Measurements from ENCODE around the gene DEPP1. TPM values are rescaled to one million over a fixed set of nuclear protein-coding genes. Genes with fewer than 3 reads are reported as not detected.

The DEPP1 gene
- total and polyA plus RNA-seq, 2 donors (not counting 3 experiments of a cell fraction or from before 2014, with no cell fraction given), result 364 to 951 TPM

DNA sequence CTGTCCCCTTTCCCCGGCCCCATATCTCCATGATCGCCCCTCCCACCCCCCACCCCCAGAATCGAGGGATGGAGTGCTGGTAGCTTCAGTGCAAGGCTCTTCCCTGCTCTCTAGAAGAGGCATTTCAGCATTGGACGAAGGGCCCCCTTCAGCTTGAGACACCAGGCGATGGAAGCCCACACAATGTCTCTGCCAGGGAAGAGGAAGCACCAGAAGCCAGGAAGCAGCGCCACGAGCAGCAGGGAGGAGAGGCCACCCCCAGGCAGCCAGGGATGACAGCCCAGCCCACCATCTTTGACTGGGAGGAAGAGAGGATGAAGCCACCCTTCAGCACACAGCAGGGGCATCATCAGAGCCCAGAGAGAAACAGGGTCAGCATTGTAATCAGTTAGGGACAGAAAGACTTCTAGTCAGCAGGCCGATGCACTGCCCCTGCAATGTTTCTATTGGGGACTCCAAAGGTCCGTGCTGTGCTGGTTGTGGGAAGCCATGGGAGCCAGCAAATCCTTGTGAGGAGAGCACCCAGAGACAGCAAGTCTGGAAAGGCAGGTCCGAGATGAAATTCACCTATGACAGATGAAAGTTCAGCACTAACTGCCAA is 51.8 kb downstream of the DEPP1 start:
- H3K79me2 ChIP-seq (ENCODE audit: control insufficient read depth, insufficient read depth, low read length), result no peaks in the 10 kb centered on the region
- no peak overlapping the region for H3K27ac ChIP-seq (ENCODE audit: insufficient read depth, low read depth, low read length)
- ChIA-PET POLR2A (no interaction called here), CTCF (no interaction called here)
- no peak overlapping the region for H3K4me3 ChIP-seq (replicated peaks in 1 of 3; ENCODE audit: insufficient read depth in 1 of 3, low read depth in 1 of 3, low read length in 3 of 3)
- no peak overlapping the region for H3K4me2 ChIP-seq (ENCODE audit: insufficient read depth, low read length)
- H3K9me1 ChIP-seq (replicated peaks; ENCODE audit: control insufficient read depth, extremely low read depth, insufficient read depth, low read length), result no peaks in the 10 kb centered on the region
- TF ChIP-seq POLR2A (IDR thresholded peaks at IDR 0.05; ENCODE audit: low read depth, low read length) (no peak), GATA2 (IDR thresholded peaks at IDR 0.05; ENCODE audit: insufficient read depth, insufficient read length, low read depth, low read length) (no peak), FOS (IDR thresholded peaks at IDR 0.05; ENCODE audit: borderline replicate concordance, insufficient read depth, low read length) (no peak)
- TF ChIP-seq, protein P1, sequence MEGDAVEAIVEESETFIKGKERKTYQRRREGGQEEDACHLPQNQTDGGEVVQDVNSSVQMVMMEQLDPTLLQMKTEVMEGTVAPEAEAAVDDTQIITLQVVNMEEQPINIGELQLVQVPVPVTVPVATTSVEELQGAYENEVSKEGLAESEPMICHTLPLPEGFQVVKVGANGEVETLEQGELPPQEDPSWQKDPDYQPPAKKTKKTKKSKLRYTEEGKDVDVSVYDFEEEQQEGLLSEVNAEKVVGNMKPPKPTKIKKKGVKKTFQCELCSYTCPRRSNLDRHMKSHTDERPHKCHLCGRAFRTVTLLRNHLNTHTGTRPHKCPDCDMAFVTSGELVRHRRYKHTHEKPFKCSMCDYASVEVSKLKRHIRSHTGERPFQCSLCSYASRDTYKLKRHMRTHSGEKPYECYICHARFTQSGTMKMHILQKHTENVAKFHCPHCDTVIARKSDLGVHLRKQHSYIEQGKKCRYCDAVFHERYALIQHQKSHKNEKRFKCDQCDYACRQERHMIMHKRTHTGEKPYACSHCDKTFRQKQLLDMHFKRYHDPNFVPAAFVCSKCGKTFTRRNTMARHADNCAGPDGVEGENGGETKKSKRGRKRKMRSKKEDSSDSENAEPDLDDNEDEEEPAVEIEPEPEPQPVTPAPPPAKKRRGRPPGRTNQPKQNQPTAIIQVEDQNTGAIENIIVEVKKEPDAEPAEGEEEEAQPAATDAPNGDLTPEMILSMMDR (IDR thresholded peaks at IDR 0.05; ENCODE audit: extremely low read depth in 1 of 2, insufficient read depth in 1 of 2, low read depth in 1 of 2, low read length in 2 of 2), result no peak
- TF ChIP-seq, protein P2, sequence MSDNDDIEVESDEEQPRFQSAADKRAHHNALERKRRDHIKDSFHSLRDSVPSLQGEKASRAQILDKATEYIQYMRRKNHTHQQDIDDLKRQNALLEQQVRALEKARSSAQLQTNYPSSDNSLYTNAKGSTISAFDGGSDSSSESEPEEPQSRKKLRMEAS (IDR thresholded peaks at IDR 0.05; ENCODE audit: insufficient read depth, insufficient read length), result no peak
- no peaks in the 10 kb centered on the region for H3K9me3 ChIP-seq (replicated peaks; ENCODE audit: control insufficient read depth, insufficient read depth, low read length)
- no TSS peak for BruUV-seq (replicated peaks)
- FAIRE-seq (no peak), DNase-seq (ENCODE audit: low read depth, low spot score) (no peak)
- H3K36me3 ChIP-seq (ENCODE audit: control insufficient read depth in 2 of 2, extremely low read depth in 1 of 2, insufficient read depth in 2 of 2, low read length in 2 of 2), result no peaks in the 10 kb centered on the region
- dilution Hi-C loops (cut with MboI; ENCODE audit: extremely low pct_ligation_motif_present, low sequenced_read_pairs) (no loop called here), intact Hi-C loops (cut with micrococcal nuclease) (no loop called here)
- H3K9ac ChIP-seq (replicated peaks; ENCODE audit: extremely low read depth, insufficient read depth, low read length), result no peak overlapping the region
- H3K27me3 ChIP-seq (ENCODE audit: control insufficient read depth in 2 of 2, insufficient read depth in 2 of 2, low read length in 2 of 2), result no peaks in the 10 kb centered on the region
- no peak overlapping the region for H2AFZ ChIP-seq (ENCODE audit: low read depth, low read length)
- no peaks in the 10 kb centered on the region for H3K4me1 ChIP-seq (ENCODE audit: control insufficient read depth, extremely low read depth, insufficient read depth, low read length)
- H4K20me1 ChIP-seq (replicated peaks; ENCODE audit: control insufficient read depth, extremely low read depth, insufficient read depth, low read length), result no peaks in the 10 kb centered on the region

Other genes starting within 250 kb of the DEPP1 start
- not detected in 2 replicates for gene TMEM72, start 67.5 kb downstream of the DEPP1 start, total RNA-seq
- gene TMEM72, start 67.5 kb downstream of the DEPP1 start, polyA plus RNA-seq, result not detected in 2 replicates
- 4.6 and 7.6 TPM in 2 replicates for gene RASSF4, start 19.0 kb downstream of the DEPP1 start, total RNA-seq
- gene RASSF4, start 19.0 kb downstream of the DEPP1 start, polyA plus RNA-seq, result 8.2 and 9.8 TPM in 2 replicates
- 45.0 and 48.7 TPM in 2 replicates for gene ZNF22, start 22.1 kb upstream of the DEPP1 start, total RNA-seq
- gene ZNF22, start 22.1 kb upstream of the DEPP1 start, polyA plus RNA-seq, result 15.3 and 21.0 TPM in 2 replicates